Measurements from ENCODE around the gene BAIAP3. TPM values are rescaled to one million over a fixed set of nuclear protein-coding genes. Genes with fewer than 3 reads are reported as not detected.

BAIAP3 gene
- total and polyA plus RNA-seq, 2 experiments from 2014 or later, result 5.2 to 13.0 TPM

- TF ChIP-seq CTCF (conservative IDR thresholded peaks at IDR 0.05; ENCODE audit: low read depth in 2 of 2) (no peak), EZH2phosphoT487 (IDR thresholded peaks at IDR 0.05; ENCODE audit: unreplicated experiment) (no peak), POLR2AphosphoS5 (IDR thresholded peaks at IDR 0.05; ENCODE audit: low read depth) (no peak), CREB1 (CRISPR knock-in tag; IDR thresholded peaks at IDR 0.05; ENCODE audit: low read depth) (no peak)
Measured at GRCh38 chr16:1381612-1382406, 48.4 kb downstream of the BAIAP3 start (continued).

- Histone ChIP-seq H3K27ac (ENCODE audit: low read depth) (no peak overlapping the region), H3F3A (replicated peaks; ENCODE audit: low read depth) (peaks cover 4% of the 10 kb centered on the region), H3K79me2 (replicated peaks; ENCODE audit: insufficient read depth) (peaks cover 4% of the 10 kb centered on the region), H3K4me2 (no peak overlapping the region), H4K20me1 (replicated peaks; ENCODE audit: insufficient read depth) (no peaks in the 10 kb centered on the region), H2AFZ (no peak overlapping the region), H3K27me3 (ENCODE audit: insufficient read depth) (no peaks in the 10 kb centered on the region), H3K36me3 (ENCODE audit: insufficient read depth) (no peaks in the 10 kb centered on the region), H3K4me3 (no peak overlapping the region), H3K4me1 (ENCODE audit: insufficient read depth) (peaks cover 7% of the 10 kb centered on the region), H3K9me2 (ENCODE audit: insufficient read depth) (no peaks in the 10 kb centered on the region)
- peaks cover 4% of the 10 kb centered on the region for H3K27me3 Mint-ChIP-seq (ENCODE audit: insufficient read depth, low read depth, poor library complexity)
- no peaks in the 10 kb centered on the region for H3K9me3 Mint-ChIP-seq
- H3K4me1 Mint-ChIP-seq, result peaks cover 7% of the 10 kb centered on the region; the same call in 2 of the 3 replicates
- no peak overlapping the region for H3K27ac Mint-ChIP-seq
- no peak for ATAC-seq
- no peak for DNase-seq (ENCODE audit: low spot score)
- no peaks in the 10 kb centered on the region; the same call in 1 of the 3 replicates for H3K36me3 Mint-ChIP-seq (ENCODE audit: low read depth)
- no peak overlapping the region for H3K4me3 Mint-ChIP-seq
- TF ChIP-seq ZNF462 (CRISPR knock-in tag; IDR thresholded peaks at IDR 0.05) (no peak), ZNF331 (CRISPR knock-in tag; IDR thresholded peaks at IDR 0.05; ENCODE audit: low read depth) (no peak), EZH2 (IDR thresholded peaks at IDR 0.05; ENCODE audit: low read depth, unreplicated experiment) (no peak), JUNB (IDR thresholded peaks at IDR 0.05; ENCODE audit: unreplicated experiment) (no peak), EZH2phosphoT487 (IDR thresholded peaks at IDR 0.05; ENCODE audit: unreplicated experiment) (no peak), ETS1 (IDR thresholded peaks at IDR 0.05) (no peak), CREB1 (CRISPR knock-in tag; IDR thresholded peaks at IDR 0.05; ENCODE audit: low read depth) (no peak), CTCF (conservative IDR thresholded peaks at IDR 0.05; ENCODE audit: low read depth in 2 of 2) (no peak), NANOG (IDR thresholded peaks at IDR 0.05; ENCODE audit: borderline replicate concordance) (no peak), STAT1 (IDR thresholded peaks at IDR 0.05; ENCODE audit: unreplicated experiment) (no peak)
Measured at GRCh38 chr16:1383556-1383955, 50.1 kb downstream of the BAIAP3 start.

All from GM23338 (cell line).